ENCODE measurements around the gene CRB1. TPM values are rescaled to one million over a fixed set of nuclear protein-coding genes. Genes with fewer than 3 reads are reported as not detected.

The CRB1 gene
- total RNA-seq, 2 donors from 2014 or later, result not detected

- no peak for TF ChIP-seq CTCF (conservative IDR thresholded peaks at IDR 0.05)
Observed at GRCh38 chr1:197413564-197413963, 145.5 kb downstream of the CRB1 start.

GRCh38 chr1:197415221-197415620 is 147.2 kb downstream of the CRB1 start:
- no peak for DNase-seq
- Histone ChIP-seq H3K36me3 (ENCODE audit: control insufficient read depth, insufficient read depth, low read length) (no peaks in the 10 kb centered on the region), H3K27me3 (ENCODE audit: control insufficient read depth, insufficient read depth, low read length, poor library complexity, severe bottlenecking) (no peaks in the 10 kb centered on the region), H3K9me3 (ENCODE audit: control insufficient read depth, low read length) (no peaks in the 10 kb centered on the region), H3K27ac (ENCODE audit: low read depth, low read length) (no peak overlapping the region), H3K4me3 (ENCODE audit: low read length) (no peak overlapping the region), H3K9ac (ENCODE audit: extremely low read depth, low read length, poor library complexity, severe bottlenecking) (no peak overlapping the region), H3K4me1 (ENCODE audit: control insufficient read depth, insufficient read depth, low read length) (no peaks in the 10 kb centered on the region)
- Mint-ChIP-seq H3K4me1 (no peaks in the 10 kb centered on the region), H3K27me3 (ENCODE audit: insufficient read depth) (no peaks in the 10 kb centered on the region), H3K4me3 (no peak overlapping the region), H3K36me3 (ENCODE audit: low read depth) (no peaks in the 10 kb centered on the region), H3K27ac (no peak overlapping the region), H3K9me3 (no peaks in the 10 kb centered on the region)
- no peak for TF ChIP-seq CTCF (conservative IDR thresholded peaks at IDR 0.05)
- WGBS, 2 experiments (ENCODE audit: insufficient coverage in 1 of 2, insufficient read length in 1 of 2), result 80 to 92% methylated on average over 1 to 3 of the region's 3 CpGs

More at GRCh38 chr1:197413564-197413963, 145.5 kb downstream of the CRB1 start:
- Mint-ChIP-seq H3K27me3 (ENCODE audit: insufficient read depth) (no peaks in the 10 kb centered on the region), H3K9me3 (no peaks in the 10 kb centered on the region), H3K4me1 (no peaks in the 10 kb centered on the region), H3K4me3 (no peak overlapping the region), H3K36me3 (ENCODE audit: low read depth) (no peaks in the 10 kb centered on the region), H3K27ac (no peak overlapping the region)
- 90% methylated on average over 2 of the region's 2 CpGs; no CpG with 5 or more reads in 1 of the 2 experiments for WGBS, 2 experiments (ENCODE audit: insufficient coverage in 1 of 2, insufficient read length in 1 of 2)
- no peak overlapping the region for H3K4me3 ChIP-seq (ENCODE audit: low read length)
- no peaks in the 10 kb centered on the region for H3K36me3 ChIP-seq (ENCODE audit: control insufficient read depth, insufficient read depth, low read length)
- H3K4me1 ChIP-seq (ENCODE audit: control insufficient read depth, insufficient read depth, low read length), result no peaks in the 10 kb centered on the region
- no peak for DNase-seq
- no peaks in the 10 kb centered on the region for H3K9me3 ChIP-seq (ENCODE audit: control insufficient read depth, low read length)
- no peaks in the 10 kb centered on the region for H3K27me3 ChIP-seq (ENCODE audit: control insufficient read depth, insufficient read depth, low read length, poor library complexity, severe bottlenecking)
- H3K27ac ChIP-seq (ENCODE audit: low read depth, low read length), result no peak overlapping the region
- no peak overlapping the region for H3K9ac ChIP-seq (ENCODE audit: extremely low read depth, low read length, poor library complexity, severe bottlenecking)

DNA sequence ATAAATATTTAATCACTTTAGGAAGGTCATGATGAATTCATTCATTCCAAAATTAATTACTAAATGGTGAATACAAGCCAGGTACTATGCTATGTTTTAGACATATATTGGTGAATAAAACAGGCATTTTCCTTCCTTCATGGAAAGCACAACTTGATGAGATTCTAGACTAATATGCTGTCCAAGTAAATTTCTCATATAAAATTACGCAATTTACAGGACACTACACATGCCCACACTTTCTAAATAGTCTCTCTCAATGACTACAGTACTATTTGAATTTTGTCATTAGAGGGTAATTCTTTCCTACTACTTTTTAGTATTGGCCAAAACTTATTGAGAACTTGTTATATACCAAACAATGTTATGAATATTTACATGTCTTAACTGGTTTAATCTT is 150.6 kb downstream of the CRB1 start:
- H3K4me1 Mint-ChIP-seq, result no peaks in the 10 kb centered on the region
- H3K4me3 Mint-ChIP-seq, result no peak overlapping the region
- H3K9ac ChIP-seq (ENCODE audit: extremely low read depth, low read length, poor library complexity, severe bottlenecking), result no peak overlapping the region

More for the DNA sequence above, 150.6 kb downstream of the CRB1 start:
- Histone ChIP-seq H3K9me3 (ENCODE audit: control insufficient read depth, low read length) (no peaks in the 10 kb centered on the region), H3K27ac (ENCODE audit: low read depth, low read length) (no peak overlapping the region), H3K4me3 (ENCODE audit: low read length) (no peak overlapping the region), H3K27me3 (ENCODE audit: control insufficient read depth, insufficient read depth, low read length, poor library complexity, severe bottlenecking) (no peaks in the 10 kb centered on the region), H3K4me1 (ENCODE audit: control insufficient read depth, insufficient read depth, low read length) (no peaks in the 10 kb centered on the region), H3K36me3 (ENCODE audit: control insufficient read depth, insufficient read depth, low read length) (no peaks in the 10 kb centered on the region)
- Mint-ChIP-seq H3K27me3 (ENCODE audit: insufficient read depth) (no peaks in the 10 kb centered on the region), H3K27ac (no peak overlapping the region), H3K36me3 (ENCODE audit: low read depth) (no peaks in the 10 kb centered on the region), H3K9me3 (no peaks in the 10 kb centered on the region)
- DNase-seq, result no peak
- WGBS, 2 experiments (ENCODE audit: insufficient coverage in 1 of 2, insufficient read length in 1 of 2), result 90 to 100% methylated on average over 1 of the region's 1 CpG
- TF ChIP-seq CTCF (conservative IDR thresholded peaks at IDR 0.05), result no peak
